SU-DHL-6 (cell line): ENCODE data around the gene FOSB.

Experiments used
- EZH2phosphoT487 ChIP-seq: fragments of 200-600 bp; sonication (generic), shearing (Covaris generic); conservative IDR thresholded peaks from 2 replicates; pipeline ENCODE4 v1.6.1; 2018; ENCODE audit warnings: mild to moderate bottlenecking, antibody characterized with exemption, low read length, moderate library complexity, mixed read lengths
- TF ChIP-seq, protein P1 (sequence below): fragments of 200-600 bp; sonication (generic); IDR thresholded peaks from one replicate; pipeline ENCODE4 v1.5.1; 2017; ENCODE audit warnings: antibody characterized with exemption, mild to moderate bottlenecking, low read length, moderate library complexity; ENCODE audit not compliant: insufficient read depth, poor library complexity, severe bottlenecking

DNA sequence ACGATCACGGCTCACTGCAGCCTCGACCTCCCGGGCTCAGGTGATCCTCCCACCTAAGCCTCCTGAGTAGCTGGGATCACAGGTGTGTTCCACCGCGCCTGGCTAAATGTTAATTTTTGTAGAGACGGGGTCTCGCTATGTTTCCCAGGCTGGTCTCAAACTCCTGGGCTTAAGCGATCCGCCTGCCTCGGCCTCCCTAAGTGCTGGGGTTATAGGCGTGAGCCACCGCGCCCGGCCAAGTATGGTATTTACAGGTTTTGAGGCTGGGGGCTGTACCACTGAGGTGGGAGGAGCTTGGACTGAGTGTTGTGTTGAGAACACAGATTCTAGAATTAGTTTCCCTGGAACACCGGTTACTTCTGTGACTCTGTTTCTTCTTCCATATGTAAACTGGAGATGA, 30.0 kb downstream of the FOSB start:
- TF ChIP-seq, protein P1, sequence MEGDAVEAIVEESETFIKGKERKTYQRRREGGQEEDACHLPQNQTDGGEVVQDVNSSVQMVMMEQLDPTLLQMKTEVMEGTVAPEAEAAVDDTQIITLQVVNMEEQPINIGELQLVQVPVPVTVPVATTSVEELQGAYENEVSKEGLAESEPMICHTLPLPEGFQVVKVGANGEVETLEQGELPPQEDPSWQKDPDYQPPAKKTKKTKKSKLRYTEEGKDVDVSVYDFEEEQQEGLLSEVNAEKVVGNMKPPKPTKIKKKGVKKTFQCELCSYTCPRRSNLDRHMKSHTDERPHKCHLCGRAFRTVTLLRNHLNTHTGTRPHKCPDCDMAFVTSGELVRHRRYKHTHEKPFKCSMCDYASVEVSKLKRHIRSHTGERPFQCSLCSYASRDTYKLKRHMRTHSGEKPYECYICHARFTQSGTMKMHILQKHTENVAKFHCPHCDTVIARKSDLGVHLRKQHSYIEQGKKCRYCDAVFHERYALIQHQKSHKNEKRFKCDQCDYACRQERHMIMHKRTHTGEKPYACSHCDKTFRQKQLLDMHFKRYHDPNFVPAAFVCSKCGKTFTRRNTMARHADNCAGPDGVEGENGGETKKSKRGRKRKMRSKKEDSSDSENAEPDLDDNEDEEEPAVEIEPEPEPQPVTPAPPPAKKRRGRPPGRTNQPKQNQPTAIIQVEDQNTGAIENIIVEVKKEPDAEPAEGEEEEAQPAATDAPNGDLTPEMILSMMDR = no peak
- TF ChIP-seq EZH2phosphoT487 = no peak
